ENCODE results near the gene HSD11B1. TPM values are rescaled to one million over a fixed set of nuclear protein-coding genes. Genes with fewer than 3 reads are reported as not detected.

Gene HSD11B1
- total RNA-seq, 1 donor from 2014 or later, result 0.36 TPM

DNA sequence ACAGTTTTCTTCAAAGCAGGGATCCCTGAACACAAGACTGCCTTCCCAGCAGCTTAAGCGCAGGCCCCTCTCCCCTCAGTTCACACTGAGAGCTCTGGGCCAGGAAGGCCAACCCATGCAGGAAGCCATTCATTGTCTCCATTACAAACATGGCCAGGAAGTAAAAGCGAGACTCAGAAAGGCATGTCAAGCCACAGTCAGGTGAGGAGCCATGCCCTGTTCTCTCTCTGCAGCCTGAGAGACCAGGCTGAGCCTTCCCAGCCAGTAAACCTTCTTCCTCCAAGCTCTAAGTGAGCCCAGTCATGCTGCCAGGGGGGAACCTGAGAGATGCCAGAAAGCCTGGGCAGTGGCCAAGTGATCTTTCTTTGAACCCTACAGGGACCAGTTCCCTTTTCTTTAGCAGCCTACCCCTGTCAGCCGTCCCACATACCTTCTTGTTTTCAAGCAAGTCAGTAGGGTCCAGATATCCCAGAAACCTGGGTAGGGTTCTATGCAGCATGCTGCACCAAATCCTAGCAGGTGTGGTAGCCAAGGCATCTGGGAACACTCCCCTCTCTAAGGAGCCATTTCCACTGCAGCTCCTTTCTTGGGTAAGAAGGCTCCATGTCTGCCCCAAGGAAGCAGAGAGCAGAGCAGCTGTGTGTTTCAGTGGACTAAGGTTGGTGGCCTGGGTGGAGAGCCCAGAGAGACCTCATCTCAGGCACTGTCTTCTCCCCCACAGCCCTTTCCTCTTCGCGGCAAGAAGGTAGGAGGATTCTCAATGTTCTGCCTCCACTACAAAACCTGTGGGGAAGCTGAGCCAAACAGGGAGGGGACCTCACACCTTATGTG, 52.2 kb downstream of the HSD11B1 start:
- peak; percentile 30 for ATAC-seq

DNA sequence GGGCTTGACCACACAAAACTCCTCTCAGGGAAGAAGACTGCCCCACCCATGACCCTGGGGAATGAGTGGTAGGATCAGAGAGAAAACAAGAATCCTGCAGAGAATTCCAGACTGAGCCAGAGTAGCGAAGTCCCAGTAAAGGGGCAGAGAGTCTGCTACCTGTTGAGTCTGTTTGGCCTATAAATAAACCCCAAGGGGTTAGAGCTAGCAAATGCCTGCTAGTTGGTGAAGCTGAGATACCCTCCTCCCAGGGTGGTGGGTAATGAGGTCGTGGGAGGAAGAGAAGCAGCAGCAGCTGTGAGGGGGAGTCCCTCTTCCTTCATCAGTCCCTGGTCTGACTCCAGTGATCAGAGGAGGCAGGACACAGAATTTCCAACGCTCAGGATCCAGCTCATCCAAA, 53.8 kb downstream of the HSD11B1 start:
- no peak for ATAC-seq

DNA sequence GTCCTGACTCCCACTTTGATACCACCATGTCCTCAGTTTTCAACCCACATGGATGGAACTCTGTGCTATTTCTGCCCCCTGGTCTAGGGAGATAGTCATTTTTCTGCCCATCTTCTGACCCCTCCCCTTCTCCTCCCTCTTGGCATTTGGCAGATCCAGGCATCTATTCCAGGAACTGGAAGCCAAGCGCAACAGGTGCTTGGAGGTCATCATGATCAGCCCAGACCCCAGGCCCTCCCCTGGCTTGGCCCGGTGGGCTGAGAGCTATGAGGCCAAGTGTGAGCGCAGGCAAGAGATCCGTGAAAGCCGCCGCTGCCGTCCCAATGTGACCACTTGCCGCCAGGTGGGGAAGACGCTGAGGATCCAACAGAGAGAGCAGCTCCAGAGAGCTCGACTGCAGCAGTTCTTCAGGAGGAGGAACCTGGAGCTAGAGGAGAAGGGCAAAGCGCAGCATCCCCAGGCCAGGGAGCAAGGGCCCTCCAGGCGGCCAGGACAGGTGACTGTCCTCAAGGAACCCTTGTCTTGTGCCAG, 55.2 kb downstream of the HSD11B1 start:
- no peak for ATAC-seq

DNA sequence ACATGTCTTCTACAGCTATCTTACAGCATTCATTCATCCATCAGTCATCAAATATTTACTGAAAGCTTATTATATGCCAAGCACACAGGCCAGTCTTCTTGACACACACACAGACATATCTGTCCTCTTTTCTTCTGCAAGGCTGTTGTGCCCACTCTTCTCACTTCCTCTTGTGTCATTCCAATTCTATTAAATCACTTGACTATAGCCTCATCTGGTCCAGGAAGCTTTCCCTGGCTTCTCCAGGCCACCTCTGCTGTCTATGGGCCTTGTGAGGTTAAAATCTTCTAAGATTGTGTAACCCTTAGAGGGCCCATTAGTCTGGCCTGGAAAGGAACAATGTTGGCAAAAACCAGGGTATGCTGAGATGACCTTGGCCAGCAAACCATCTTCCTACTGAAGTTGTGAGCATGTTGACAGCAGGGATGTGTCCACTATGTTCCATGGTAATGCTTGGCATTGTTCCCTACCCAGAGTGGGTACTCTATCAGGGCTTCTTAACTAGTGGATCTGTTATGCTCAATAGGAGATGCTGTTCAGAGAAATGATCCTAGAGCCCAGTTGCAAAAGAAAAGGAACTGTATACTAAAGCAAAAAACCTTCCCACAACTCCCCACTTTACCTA, 56.5 kb downstream of the HSD11B1 start:
- no peak for ATAC-seq

DNA sequence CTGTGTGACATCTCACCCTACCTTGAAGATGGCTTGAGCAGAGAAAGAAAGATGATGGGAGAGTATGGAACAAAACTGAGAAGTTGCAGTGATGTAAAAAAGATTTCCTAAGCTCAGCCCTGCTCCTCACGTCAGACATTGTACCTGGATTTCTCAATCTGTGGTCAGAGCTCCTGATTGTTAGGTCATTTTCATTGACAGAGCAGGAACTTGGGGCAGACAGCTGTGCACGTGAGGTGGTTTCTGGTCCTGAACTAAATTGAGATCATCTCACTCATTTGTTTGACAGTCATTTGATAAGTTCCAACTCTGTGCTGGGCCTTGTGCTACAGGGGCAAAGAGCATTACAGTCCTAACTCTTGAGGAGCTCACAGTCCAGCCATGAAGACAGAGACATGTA, 61.4 kb downstream of the HSD11B1 start:
- no peak for ATAC-seq

DNA sequence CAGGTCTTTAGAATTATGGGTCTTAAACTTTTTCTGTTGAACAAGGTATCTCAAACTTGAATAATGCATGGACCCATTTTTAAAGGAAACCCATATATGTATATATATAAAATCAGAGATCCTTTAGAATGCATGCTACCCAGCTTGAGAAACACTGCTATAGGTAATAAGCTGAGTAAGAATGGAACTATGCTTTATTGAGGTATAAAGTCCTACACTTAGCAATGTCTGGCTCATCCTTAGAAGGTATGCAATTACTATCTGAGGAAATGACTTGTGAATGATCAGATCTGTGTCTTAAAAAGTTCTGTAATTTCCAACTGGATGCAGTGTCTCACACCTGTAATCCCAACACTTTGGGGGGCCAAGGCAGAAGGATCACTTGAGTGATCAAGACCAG, 62.5 kb downstream of the HSD11B1 start:
- ATAC-seq, result no peak

DNA sequence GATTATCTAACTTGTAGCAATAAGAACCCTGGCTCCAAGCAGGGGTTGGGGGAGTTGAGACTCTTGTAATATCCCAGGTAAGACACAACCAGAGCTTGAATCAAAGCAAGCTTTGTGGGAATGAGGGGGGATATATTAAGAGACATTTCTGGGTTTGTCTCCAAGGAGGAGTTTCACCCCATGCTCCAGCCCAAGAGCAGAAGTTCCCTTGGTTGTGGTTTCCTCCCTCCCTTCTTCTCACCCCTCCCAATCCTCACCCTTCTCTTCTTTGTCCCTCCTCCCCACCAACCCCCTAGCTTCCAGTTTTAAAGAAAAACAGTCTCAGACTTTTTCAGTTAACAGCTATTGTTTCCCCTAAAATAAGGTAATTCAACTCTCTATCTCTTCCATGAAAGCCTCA, 63.1 kb downstream of the HSD11B1 start:
- ATAC-seq, result no peak

DNA sequence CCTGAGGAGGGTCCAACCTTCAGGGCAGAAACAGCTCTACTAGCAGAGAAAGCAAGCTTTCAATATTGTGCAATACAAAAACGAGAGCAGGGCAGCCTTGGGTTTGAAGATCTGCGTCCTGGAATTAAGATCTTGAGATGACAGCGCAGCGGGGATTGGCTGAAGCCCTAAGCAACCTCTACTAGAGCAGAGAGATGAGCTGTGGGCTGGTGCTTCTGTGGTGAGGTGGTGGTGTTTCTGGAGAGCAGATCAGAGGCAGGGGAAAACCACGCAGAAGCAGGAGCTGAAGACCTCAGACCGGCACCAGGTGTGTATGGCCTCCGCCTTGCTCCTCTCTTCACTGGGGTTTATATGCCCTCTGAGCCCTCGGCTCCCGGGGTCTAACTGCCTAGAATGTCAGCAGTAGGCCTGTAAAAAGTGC, 63.7 kb downstream of the HSD11B1 start:
- peak; percentile 47 for ATAC-seq

DNA sequence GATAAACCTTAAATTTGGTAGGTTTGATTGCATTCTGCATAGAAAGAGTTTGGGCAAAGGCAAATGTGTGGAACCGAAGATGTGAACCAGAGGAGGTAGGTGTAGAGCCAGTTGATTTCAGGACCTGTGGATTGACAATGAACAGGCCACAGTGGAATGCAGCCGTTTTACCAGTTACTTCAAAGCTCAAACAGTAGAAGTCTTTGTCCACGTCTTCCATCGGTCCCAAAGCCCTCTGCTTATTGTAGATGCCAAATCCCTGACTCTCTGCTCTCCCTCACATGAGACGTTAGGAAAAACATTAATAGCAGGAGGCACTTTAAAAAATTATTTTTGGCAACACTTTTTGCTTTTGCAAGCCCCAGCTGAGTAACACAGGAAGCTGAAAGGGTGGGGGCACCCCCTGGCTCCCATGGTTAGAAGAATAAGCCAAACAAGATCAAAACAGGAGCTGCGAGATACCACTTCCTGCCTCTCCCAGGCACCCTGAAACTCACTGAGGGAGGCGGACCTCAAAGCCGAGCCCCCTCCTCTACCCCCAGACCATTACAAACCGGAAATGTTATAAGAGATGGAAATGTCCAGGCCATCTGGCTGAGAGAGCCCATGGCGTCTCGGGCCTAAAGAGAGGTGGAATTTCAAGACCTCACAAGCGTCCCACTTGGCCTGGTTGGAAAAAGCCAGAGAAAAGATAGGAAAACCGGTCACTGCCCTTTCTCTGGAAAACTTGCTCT, 64.7 kb downstream of the HSD11B1 start:
- ATAC-seq, result peak; percentile 67

DNA sequence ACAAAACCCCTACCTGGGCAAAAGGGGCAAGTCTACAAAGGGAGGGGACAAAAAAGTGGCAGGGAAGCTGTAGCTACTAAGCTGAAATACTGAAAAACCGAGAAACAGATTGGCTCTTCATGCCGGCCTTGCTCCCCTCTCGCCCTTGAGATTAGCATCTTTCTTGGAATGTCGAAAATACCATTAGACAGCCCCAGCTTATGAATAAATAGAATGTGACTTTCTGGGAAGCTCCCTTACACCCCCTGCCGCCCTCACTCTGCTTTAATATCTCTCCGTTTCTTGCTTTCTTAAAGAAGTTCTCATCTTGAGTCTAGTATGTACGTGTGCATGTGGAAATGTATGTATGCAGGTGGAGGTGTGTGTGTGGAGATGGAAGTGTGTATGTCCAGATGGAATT, 65.3 kb downstream of the HSD11B1 start:
- ATAC-seq, result no peak

DNA sequence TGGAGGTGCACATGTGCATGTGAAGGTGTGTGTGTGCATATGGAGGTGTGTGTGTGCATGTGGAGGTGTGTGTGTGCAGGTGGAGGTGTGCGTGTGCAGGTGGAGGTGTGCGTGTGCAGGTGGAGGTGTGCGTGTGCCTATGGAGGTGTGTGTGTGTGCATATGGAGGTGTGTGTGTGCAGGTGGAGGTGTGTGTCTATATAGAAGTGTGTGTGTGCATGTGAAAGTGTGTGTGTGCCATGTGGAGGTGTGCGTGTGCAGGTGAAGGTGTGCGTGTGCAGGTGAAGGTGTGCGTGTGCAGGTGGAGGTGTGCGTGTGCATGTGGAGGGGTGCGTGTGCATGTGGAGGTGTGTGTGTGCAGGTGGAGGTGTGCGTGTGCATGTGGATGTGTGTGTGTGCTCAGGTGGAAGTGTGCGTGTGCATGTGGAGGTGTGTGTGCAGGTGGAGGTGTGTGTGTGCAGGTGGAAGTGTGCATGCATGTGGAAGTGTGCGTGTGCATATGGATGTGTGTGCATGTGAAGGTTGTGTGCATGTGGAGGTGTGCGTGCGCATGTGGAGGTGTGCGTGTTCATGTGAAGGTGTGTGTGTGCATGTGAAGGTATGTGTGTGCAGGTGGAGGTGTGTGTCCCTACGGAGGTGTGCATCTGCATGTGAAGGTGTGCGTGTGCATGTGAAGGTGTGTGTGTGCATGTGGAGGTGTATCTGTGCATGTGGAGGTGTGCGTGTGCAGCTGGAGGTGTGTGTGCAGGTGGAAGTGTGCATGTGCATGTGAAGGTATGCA, 66.2 kb downstream of the HSD11B1 start:
- no peak for ATAC-seq

DNA sequence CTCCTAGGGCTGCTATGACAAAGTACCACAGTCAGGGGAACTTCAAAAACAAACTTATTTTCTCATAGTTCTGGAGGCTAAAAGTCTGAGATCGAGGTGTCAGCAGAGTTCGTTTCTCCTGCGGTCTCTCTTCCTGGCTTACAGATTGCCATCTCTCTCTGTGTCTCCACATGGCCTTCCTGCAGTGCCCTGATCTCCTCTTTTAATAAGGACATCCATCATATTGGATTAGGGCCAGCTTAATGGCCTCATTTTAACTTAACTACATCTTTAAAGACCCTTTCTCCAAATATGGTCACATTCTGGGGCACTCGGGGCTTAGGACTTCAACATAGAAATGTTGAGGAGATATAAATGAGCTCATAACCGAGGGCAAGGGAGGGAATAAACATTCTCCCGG, 67.5 kb downstream of the HSD11B1 start:
- no peak for ATAC-seq

DNA sequence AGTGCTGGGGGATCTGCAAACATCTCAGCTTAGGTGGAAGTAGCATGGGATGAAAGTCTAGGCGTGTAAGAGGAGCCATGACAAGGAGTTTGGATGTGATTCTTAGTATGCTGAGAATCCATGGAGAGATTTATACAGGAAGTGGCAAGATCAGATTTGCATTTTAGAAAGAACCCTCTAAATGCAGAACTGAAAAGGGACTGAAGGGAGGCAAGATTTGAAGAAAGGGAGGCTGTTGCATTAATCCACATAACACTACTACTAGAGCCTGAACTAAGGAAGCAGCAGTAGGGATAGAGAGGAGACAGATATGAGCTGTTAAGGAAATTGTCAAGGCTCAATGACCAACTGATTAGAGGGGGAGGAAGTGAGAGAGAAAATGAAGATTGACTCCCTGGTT, 69.9 kb downstream of the HSD11B1 start:
- no peak for ATAC-seq

DNA sequence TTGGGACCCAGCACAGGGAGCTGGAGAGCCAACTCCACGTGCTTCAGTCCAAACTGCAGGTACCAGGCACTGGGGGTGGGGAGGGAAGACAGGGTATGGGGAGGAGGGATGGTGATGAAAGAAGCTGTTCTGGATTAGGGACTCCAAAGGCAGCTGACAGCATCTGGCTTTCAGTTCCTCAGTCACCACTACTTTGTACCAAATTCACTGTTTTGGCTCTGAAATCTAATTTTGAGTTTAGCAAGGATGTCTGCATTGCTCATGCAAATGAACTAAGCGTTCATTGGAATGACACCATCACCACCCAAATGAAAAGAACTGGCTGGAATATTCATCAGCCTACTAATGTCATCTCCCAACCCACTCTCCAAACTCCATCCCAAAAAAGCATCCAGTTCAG, 71.0 kb downstream of the HSD11B1 start:
- no peak for ATAC-seq

DNA sequence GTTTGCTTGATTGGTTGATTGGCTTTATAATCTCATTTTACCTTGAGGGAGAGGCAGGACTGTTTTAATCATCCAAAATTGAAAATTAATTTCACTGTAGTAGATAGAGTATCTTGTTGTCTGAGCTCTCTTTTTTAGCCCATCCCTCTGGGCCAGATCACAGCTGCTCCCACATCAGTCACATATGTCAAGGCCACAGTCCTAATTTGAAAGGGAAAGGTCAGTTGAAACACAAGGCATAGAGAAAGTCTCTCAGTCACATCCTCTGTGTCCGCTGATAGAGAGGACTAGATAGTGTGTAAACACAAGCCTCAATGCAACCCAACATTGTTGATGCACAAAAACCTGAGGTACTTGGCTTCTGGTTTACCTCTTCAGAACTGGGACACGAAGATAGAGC, 72.9 kb downstream of the HSD11B1 start:
- no peak for ATAC-seq

DNA sequence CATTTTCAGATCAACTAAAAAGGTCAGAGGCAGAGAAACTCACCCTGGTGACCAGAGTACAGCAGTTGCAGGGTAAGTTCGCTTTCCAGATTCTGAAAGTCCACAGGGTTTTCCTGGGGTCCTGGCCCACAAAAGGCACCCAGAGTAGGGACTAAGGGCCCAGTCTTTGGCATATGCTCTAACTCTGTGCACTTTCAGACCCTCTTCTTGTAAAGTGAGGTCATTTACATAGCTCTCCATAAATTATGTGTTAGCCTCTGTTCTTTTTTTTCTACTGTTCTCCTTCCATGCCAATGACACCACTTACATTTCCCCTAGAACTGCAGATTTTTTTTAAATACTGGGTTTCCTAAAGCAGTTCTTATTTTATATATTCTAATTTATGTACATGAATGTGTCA, 73.5 kb downstream of the HSD11B1 start:
- ATAC-seq, result no peak

DNA sequence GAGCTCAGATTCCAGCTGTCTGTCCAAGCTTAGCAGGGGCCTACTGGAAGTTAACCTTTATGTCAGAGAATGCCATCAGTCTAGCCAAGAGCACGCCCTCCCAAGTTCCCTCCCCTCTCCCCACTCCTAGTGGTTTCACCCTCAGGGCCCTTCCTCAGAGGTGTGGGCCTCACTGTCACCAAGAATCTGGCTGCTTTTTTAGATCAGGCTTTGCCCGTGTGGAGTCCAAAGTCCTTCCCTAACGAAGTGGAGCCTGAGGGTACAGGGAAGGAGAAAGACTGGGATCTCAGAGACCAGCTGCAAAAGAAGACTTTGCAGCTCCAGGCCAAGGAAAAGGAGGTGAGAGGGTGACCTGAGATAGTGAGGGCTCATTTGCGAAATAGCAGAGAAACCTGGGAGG, 75.6 kb downstream of the HSD11B1 start:
- ATAC-seq, result no peak

DNA sequence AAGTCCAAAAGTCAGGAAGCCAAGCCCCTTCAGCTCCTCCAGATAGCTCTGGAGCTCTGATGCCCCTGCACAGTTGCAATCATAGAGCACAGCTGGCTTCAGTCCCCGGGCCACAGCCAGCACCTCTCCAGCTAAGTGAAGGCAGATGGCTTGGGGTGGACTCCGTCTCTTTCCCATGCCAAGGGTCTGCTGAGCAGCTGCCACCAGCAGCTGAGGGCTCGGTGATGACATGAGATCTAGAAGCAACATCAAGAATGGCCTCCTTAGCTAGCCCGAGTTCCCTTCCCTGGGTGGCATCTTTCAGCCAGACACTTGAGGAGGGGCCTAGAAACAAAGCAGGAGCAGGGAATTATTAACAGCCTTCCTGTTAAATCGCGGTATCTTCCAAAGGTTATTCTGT, 78.7 kb downstream of the HSD11B1 start:
- ATAC-seq, result no peak
